ENCODE data around the gene PTPN11.

- no peak for TF ChIP-seq CTCF (IDR thresholded peaks at IDR 0.05)
- no peak for TF ChIP-seq POLR2A (IDR thresholded peaks at IDR 0.05)
- TF ChIP-seq EP300 (IDR thresholded peaks at IDR 0.05), result no peak
These were observed 29.5 kb upstream of the PTPN11 start for GRCh38 chr12:112389228-112389627.
